Fibroblast of lung (primary cell): Measurements from ENCODE around the gene PLEKHA5.

Source experiments
- CTCF ChIP-seq, 2 donors: IDR thresholded peaks in 1 of 2; conservative IDR thresholded peaks in 1 of 2; 1 replicate in 1 of 2; 2 replicates in 1 of 2; pipeline ENCODE4 v1.5.1; 2011 to 2012; ENCODE audit warnings: low read length in 2 of 2, control low read depth in 1 of 2, inconsistent platforms in 1 of 2, low read depth in 1 of 2, mild to moderate bottlenecking in 1 of 2
- EZH2 ChIP-seq: IDR thresholded peaks from 2 replicates; pipeline ENCODE4 v1.5.1; 2012; ENCODE audit warnings: low read length, control low read depth, mild to moderate bottlenecking; ENCODE audit errors: missing control alignments

GRCh38 chr12:19191089-19191488, 61.6 kb downstream of the PLEKHA5 start:
- TF ChIP-seq CTCF (conservative IDR thresholded peaks at IDR 0.05 in 1 of 2, IDR thresholded peaks at IDR 0.05 in 1 of 2; ENCODE audit: low read depth in 1 of 2, low read length in 2 of 2) = no peak
- TF ChIP-seq EZH2 = no peak
